ENCODE data around the gene LINC00237. TPM values are rescaled to one million over a fixed set of nuclear protein-coding genes. Genes with fewer than 3 reads are reported as not detected.

Gene LINC00237
- total RNA-seq, 2 donors from 2014 or later: 2.0 TPM; not detected in 1

GRCh38 chr20:21053002-21053762, 53.0 kb downstream of the LINC00237 start:
- H3K9me3 ChIP-seq (ENCODE audit: control insufficient read depth, low read length): no peaks in the 10 kb centered on the region
- H3K9ac ChIP-seq (ENCODE audit: extremely low read depth, low read length, poor library complexity, severe bottlenecking): no peak overlapping the region
- H3K4me3 Mint-ChIP-seq: peak overlapping the region; percentile 25
- TF ChIP-seq CTCF (conservative IDR thresholded peaks at IDR 0.05): peak; percentile 45
- peaks cover 2% of the 10 kb centered on the region for H3K4me1 ChIP-seq (ENCODE audit: control insufficient read depth, insufficient read depth, low read length)
- DNase-seq: peak; percentile 71
- no peaks in the 10 kb centered on the region for H3K27me3 ChIP-seq (ENCODE audit: control insufficient read depth, insufficient read depth, low read length, poor library complexity, severe bottlenecking)
- no peaks in the 10 kb centered on the region for H3K36me3 Mint-ChIP-seq (ENCODE audit: low read depth)
- no peak overlapping the region for H3K4me3 ChIP-seq (ENCODE audit: low read length)
- peak overlapping the region; percentile 85 for H3K27ac Mint-ChIP-seq
- H3K4me1 Mint-ChIP-seq: peaks cover 26% of the 10 kb centered on the region
- H3K9me3 Mint-ChIP-seq: no peaks in the 10 kb centered on the region
- WGBS, 2 experiments (ENCODE audit: insufficient coverage in 1 of 2, insufficient read length in 1 of 2): 5 to 23% methylated on average over 7 to 10 of the region's 10 CpGs
- no peaks in the 10 kb centered on the region for H3K27me3 Mint-ChIP-seq (ENCODE audit: insufficient read depth)
- H3K36me3 ChIP-seq (ENCODE audit: control insufficient read depth, insufficient read depth, low read length): no peaks in the 10 kb centered on the region
- H3K27ac ChIP-seq (ENCODE audit: low read depth, low read length): no peak overlapping the region

- Mint-ChIP-seq H3K4me3 (no peak overlapping the region), H3K36me3 (ENCODE audit: low read depth) (no peaks in the 10 kb centered on the region), H3K27me3 (ENCODE audit: insufficient read depth) (no peaks in the 10 kb centered on the region), H3K27ac (peak overlapping the region; percentile 85), H3K9me3 (no peaks in the 10 kb centered on the region), H3K4me1 (peaks cover 26% of the 10 kb centered on the region)
- no peak for TF ChIP-seq CTCF (conservative IDR thresholded peaks at IDR 0.05)
- H3K27me3 ChIP-seq (ENCODE audit: control insufficient read depth, insufficient read depth, low read length, poor library complexity, severe bottlenecking): no peaks in the 10 kb centered on the region
- no peak overlapping the region for H3K4me3 ChIP-seq (ENCODE audit: low read length)
- H3K9me3 ChIP-seq (ENCODE audit: control insufficient read depth, low read length): no peaks in the 10 kb centered on the region
- H3K36me3 ChIP-seq (ENCODE audit: control insufficient read depth, insufficient read depth, low read length): no peaks in the 10 kb centered on the region
- H3K9ac ChIP-seq (ENCODE audit: extremely low read depth, low read length, poor library complexity, severe bottlenecking): no peak overlapping the region
- no peak for DNase-seq
- no peak overlapping the region for H3K27ac ChIP-seq (ENCODE audit: low read depth, low read length)
- 80 to 88% methylated on average over 1 to 6 of the region's 6 CpGs for WGBS, 2 experiments (ENCODE audit: insufficient coverage in 1 of 2, insufficient read length in 1 of 2)
- peaks cover 2% of the 10 kb centered on the region for H3K4me1 ChIP-seq (ENCODE audit: control insufficient read depth, insufficient read depth, low read length)
Observed at GRCh38 chr20:21052686-21053001, 53.5 kb downstream of the LINC00237 start.

- H3K4me3 Mint-ChIP-seq: no peak overlapping the region
- WGBS, 2 experiments (ENCODE audit: insufficient coverage in 1 of 2, insufficient read length in 1 of 2): 96 to 97% methylated on average over 5 of the region's 5 CpGs
- no peak for TF ChIP-seq CTCF (conservative IDR thresholded peaks at IDR 0.05)
- H3K4me1 ChIP-seq (ENCODE audit: control insufficient read depth, insufficient read depth, low read length): peaks cover 2% of the 10 kb centered on the region
- H3K9ac ChIP-seq (ENCODE audit: extremely low read depth, low read length, poor library complexity, severe bottlenecking): no peak overlapping the region
- H3K4me1 Mint-ChIP-seq: peaks cover 26% of the 10 kb centered on the region
- H3K27ac ChIP-seq (ENCODE audit: low read depth, low read length): no peak overlapping the region
- no peaks in the 10 kb centered on the region for H3K27me3 Mint-ChIP-seq (ENCODE audit: insufficient read depth)
- H3K9me3 Mint-ChIP-seq: no peaks in the 10 kb centered on the region
- H3K4me3 ChIP-seq (ENCODE audit: low read length): no peak overlapping the region
- no peaks in the 10 kb centered on the region for H3K36me3 Mint-ChIP-seq (ENCODE audit: low read depth)
- H3K9me3 ChIP-seq (ENCODE audit: control insufficient read depth, low read length): no peaks in the 10 kb centered on the region
- no peaks in the 10 kb centered on the region for H3K36me3 ChIP-seq (ENCODE audit: control insufficient read depth, insufficient read depth, low read length)
- no peaks in the 10 kb centered on the region for H3K27me3 ChIP-seq (ENCODE audit: control insufficient read depth, insufficient read depth, low read length, poor library complexity, severe bottlenecking)
- no peak overlapping the region for H3K27ac Mint-ChIP-seq
- no peak for DNase-seq
Observed at GRCh38 chr20:21052241-21052640, 53.9 kb downstream of the LINC00237 start.

All from endodermal cell (in vitro differentiated cells).